PC-9 (cell line): ENCODE measurements around the gene HES5.

Source experiments
- CTCF ChIP-seq: fragments of 200-600 bp; sonication (generic); conservative IDR thresholded peaks from 2 replicates; pipeline ENCODE4 v1.6.1; 2017; ENCODE audit warnings: mixed run types, antibody characterized with exemption, mild to moderate bottlenecking, moderate library complexity
- EZH2 ChIP-seq: fragments of 200-600 bp; sonication (generic); IDR thresholded peaks from 2 replicates; pipeline ENCODE4 v1.8.0; 2017; ENCODE audit warnings: antibody characterized with exemption, low read depth

- TF ChIP-seq CTCF (no peak), EZH2 (no peak)
Observed at GRCh38 chr1:2486041-2486440, 44.0 kb downstream of the HES5 start.
